ENCODE data around the gene CIART. TPM values are rescaled to one million over a fixed set of nuclear protein-coding genes. Genes with fewer than 3 reads are reported as not detected.

The CIART gene
- total RNA-seq, 2 experiments from 2014 or later: 3.6 to 5.1 TPM

- Mint-ChIP-seq H3K27me3 (no peaks in the 10 kb centered on the region), H3K4me1 (ENCODE audit: low read depth) (peaks cover 30% of the 10 kb centered on the region), H3K9me3 (no peaks in the 10 kb centered on the region), H3K27ac (peak overlapping the region; percentile 99), H3K4me3 (peak overlapping the region; percentile 95), H3K36me3 (ENCODE audit: low read depth) (peaks cover 35% of the 10 kb centered on the region)
- TF ChIP-seq CTCF (IDR thresholded peaks at IDR 0.05): no peak
- ChIA-PET CTCF (interaction anchor here (1.3 to 1.5 kb wide), 2 partner anchors 40 to 66 kb away, joined by 4 to 6 read pairs; partner anchors contain the start of gene CIART), POLR2A (interaction anchor here (1.3 to 2.2 kb wide), 7 partner anchors 9 to 91 kb away, joined by 3 to 8 read pairs (median 3); partner anchors contain the start of gene ANP32E)
- DNase-seq: peak; percentile 25
- intact Hi-C loops (cut with micrococcal nuclease): no loop called here
- peak; percentile 10 for ATAC-seq
Observed at GRCh38 chr1:150321826-150322166, 39.4 kb downstream of the CIART start.

- CTCF ChIA-PET: interaction anchor here (1.3 to 1.5 kb wide), 2 partner anchors 40 to 66 kb away, joined by 4 to 6 read pairs; partner anchors contain the start of gene CIART
- peak; percentile 28 for DNase-seq
- peak overlapping the region; percentile 99 for H3K27ac Mint-ChIP-seq
- no peaks in the 10 kb centered on the region for H3K9me3 Mint-ChIP-seq
- H3K36me3 Mint-ChIP-seq (ENCODE audit: low read depth): peaks cover 37% of the 10 kb centered on the region
- POLR2A ChIA-PET: interaction anchor here (1.1 to 2.2 kb wide), 8 partner anchors 9 to 91 kb away, joined by 3 to 8 read pairs (median 4); partner anchors contain the start of gene ANP32E
- no peaks in the 10 kb centered on the region for H3K27me3 Mint-ChIP-seq
- no peak for TF ChIP-seq CTCF (IDR thresholded peaks at IDR 0.05)
- peak; percentile 57 for ATAC-seq
- H3K4me1 Mint-ChIP-seq (ENCODE audit: low read depth): peaks cover 31% of the 10 kb centered on the region
- H3K4me3 Mint-ChIP-seq: peak overlapping the region; percentile 95
- intact Hi-C loops (cut with micrococcal nuclease): no loop called here
Observed at GRCh38 chr1:150322310-150322709, 40.0 kb downstream of the CIART start.

GRCh38 chr1:150332651-150333290 lies 50.4 kb downstream of the CIART start:
- DNase-seq (no peak), ATAC-seq (no peak)
- Mint-ChIP-seq H3K9me3 (no peaks in the 10 kb centered on the region), H3K27ac (no peak overlapping the region), H3K36me3 (ENCODE audit: low read depth) (peaks cover 50% of the 10 kb centered on the region), H3K27me3 (no peaks in the 10 kb centered on the region), H3K4me1 (ENCODE audit: low read depth) (peaks cover 2% of the 10 kb centered on the region), H3K4me3 (no peak overlapping the region)
- TF ChIP-seq CTCF (IDR thresholded peaks at IDR 0.05): no peak
- CTCF ChIA-PET: no interaction called here
- intact Hi-C loops (cut with micrococcal nuclease): no loop called here
- POLR2A ChIA-PET: interaction anchor here (1.0 to 1.3 kb wide), 2 partner anchors 8 to 9 kb away, joined by 3 to 4 read pairs; no protein-coding TSS in a partner anchor

Other genes with a start within 250 kb of the CIART start
- gene VPS45, start 214.8 kb upstream of the CIART start, total RNA-seq: 10 to 100 TPM; 19.4 to 22.8 TPM
- 10 to 100 TPM; 18.2 to 19.0 TPM for gene PLEKHO1, start 132.6 kb upstream of the CIART start, total RNA-seq
- 100 to 1,000 TPM; 174 to 185 TPM for gene ANP32E, start 46.4 kb upstream of the CIART start, total RNA-seq
- gene CA14, start 24.8 kb upstream of the CIART start, total RNA-seq: not detected
- 10 to 100 TPM; 83.7 to 87.4 TPM for gene APH1A, start 13.5 kb upstream of the CIART start, total RNA-seq
- 1 to 10 TPM in 1 of 2 experiments, under 1 TPM in 1; 0.90 to 1.3 TPM for gene C1orf54, start 9.8 kb upstream of the CIART start, total RNA-seq
- gene MRPS21, start 11.3 kb downstream of the CIART start, total RNA-seq: 10 to 100 TPM; 73.4 to 81.9 TPM
- gene PRPF3, start 39.0 kb downstream of the CIART start, total RNA-seq: 10 to 100 TPM; 55.4 to 55.7 TPM
- gene RPRD2, start 81.6 kb downstream of the CIART start, total RNA-seq: 10 to 100 TPM; 17.6 to 19.4 TPM
- 10 to 100 TPM; 43.3 to 44.5 TPM for gene TARS2, start 204.9 kb downstream of the CIART start, total RNA-seq
- under 1 TPM; 0.74 to 0.81 TPM for gene ECM1, start 225.6 kb downstream of the CIART start, total RNA-seq
- not detected for gene FALEC, start 233.2 kb downstream of the CIART start, total RNA-seq

Measured in activated CD8-positive, alpha-beta T cell treated with anti-CD3 and anti-CD28 coated beads for 36 hours (primary cell).